Liver (tissue), 9 donors: Measurements from ENCODE around the gene DYNLT1. TPM values are rescaled to one million over a fixed set of nuclear protein-coding genes. Genes with fewer than 3 reads are reported as not detected.
A peak's percentile ranks its signal among the peaks of the same experiment; 100 is the strongest.
"Not testable (repeated sequence)": the region's sequence is repeated elsewhere in the genome, so short reads cannot be mapped to it uniquely, and the experiment has no call there.

ENCODE experiments used
- DNase-seq: peaks from one replicate; pipeline ENCODE4 v3.0.0-alpha.2; 2017; ENCODE audit warnings: low spot score
- H3K27ac ChIP-seq, 2 donors: one replicate each; pipeline ENCODE4 v1.7.0; 2013; ENCODE audit warnings: inconsistent platforms in 2 of 2, low read length in 2 of 2, control low read depth in 1 of 2, low read depth in 1 of 2, mild to moderate bottlenecking in 1 of 2
- H3K27me3 ChIP-seq, 4 donors: one replicate each; pipeline versions ENCODE4 v1.6.1 to v1.7.0; 2013; ENCODE audit warnings: low read length in 3 of 4, inconsistent platforms in 1 of 4, mild to moderate bottlenecking in 1 of 4, moderate library complexity in 1 of 4; ENCODE audit not compliant: control insufficient read depth in 4 of 4, insufficient read depth in 4 of 4
- H3K36me3 ChIP-seq, 4 donors: one replicate each; pipeline versions ENCODE4 v1.6.1 to v1.7.0; 2013; ENCODE audit warnings: low read length in 3 of 4, mild to moderate bottlenecking in 3 of 4, low read depth in 1 of 4, moderate library complexity in 1 of 4; ENCODE audit not compliant: control insufficient read depth in 4 of 4, insufficient read depth in 3 of 4
- H3K4me1 ChIP-seq, 4 donors: one replicate each; pipeline versions ENCODE4 v1.6.1 to v1.7.0; 2013; ENCODE audit warnings: low read length in 3 of 4, mild to moderate bottlenecking in 3 of 4, moderate library complexity in 1 of 4; ENCODE audit not compliant: control insufficient read depth in 4 of 4, insufficient read depth in 4 of 4
- H3K4me3 ChIP-seq, 3 donors: one replicate each; pipeline versions ENCODE4 v1.6.1 to v1.7.0; 2013; ENCODE audit warnings: low read length in 3 of 3, control low read depth in 1 of 3, low read depth in 1 of 3, mild to moderate bottlenecking in 1 of 3
- H3K9ac ChIP-seq, 2 donors: one replicate each; pipeline ENCODE4 v1.7.0; 2013; ENCODE audit warnings: low read length in 2 of 2, mild to moderate bottlenecking in 2 of 2, moderate library complexity in 2 of 2, control low read depth in 1 of 2, low read depth in 1 of 2
- H3K9me3 ChIP-seq, 4 donors: one replicate each; pipeline versions ENCODE4 v1.6.1 to v1.7.0; 2013; ENCODE audit warnings: low read length in 3 of 4; ENCODE audit not compliant: control insufficient read depth in 4 of 4
- ATF3 ChIP-seq: IDR thresholded peaks from 2 replicates; pipeline ENCODE4 v1.6.1; 2016; ENCODE audit warnings: antibody characterized with exemption
- CTCF ChIP-seq: fragments of 150-350 bp; IDR thresholded peaks from 2 replicates; pipeline ENCODE4 v1.5.1; 2017; ENCODE audit warnings: improper control_type of control experiment, low read depth, low read length; ENCODE audit not compliant: missing input control
- EGR1 ChIP-seq, 2 donors: IDR thresholded peaks; 2 replicates each; pipeline ENCODE4 v1.6.1; 2016 to 2018; ENCODE audit warnings: antibody characterized with exemption in 2 of 2, low read depth in 2 of 2
- FOXA1 ChIP-seq: IDR thresholded peaks from 2 replicates; pipeline ENCODE4 v1.6.1; 2016; ENCODE audit warnings: antibody characterized with exemption
- FOXA2 ChIP-seq: IDR thresholded peaks from 2 replicates; pipeline ENCODE4 v1.6.1; 2016; ENCODE audit warnings: antibody characterized with exemption
- GABPA ChIP-seq, 2 donors: IDR thresholded peaks in 1 of 2; conservative IDR thresholded peaks in 1 of 2; 2 replicates each; pipeline ENCODE4 v1.6.1; 2016; ENCODE audit warnings: antibody characterized with exemption in 2 of 2, mild to moderate bottlenecking in 1 of 2, moderate library complexity in 1 of 2
- HNF4A ChIP-seq, 2 donors: conservative IDR thresholded peaks; 2 replicates each; pipeline ENCODE4 v1.6.1; 2016; ENCODE audit warnings: antibody characterized with exemption in 2 of 2, mild to moderate bottlenecking in 2 of 2
- JUND ChIP-seq, 2 donors: IDR thresholded peaks; 2 replicates each; pipeline ENCODE4 v1.6.1; 2016; ENCODE audit warnings: antibody characterized with exemption in 2 of 2
- MAX ChIP-seq: IDR thresholded peaks from 2 replicates; pipeline ENCODE4 v1.6.1; 2016; ENCODE audit warnings: antibody characterized with exemption
- NR2F2 ChIP-seq: IDR thresholded peaks from 2 replicates; pipeline ENCODE4 v1.6.1; 2016; ENCODE audit warnings: antibody characterized with exemption
- RAD21 ChIP-seq, 2 donors: IDR thresholded peaks; 2 replicates each; pipeline ENCODE4 v1.6.1; 2016; ENCODE audit warnings: antibody characterized with exemption in 2 of 2, mild to moderate bottlenecking in 2 of 2
- REST ChIP-seq: IDR thresholded peaks from 2 replicates; pipeline ENCODE4 v1.6.1; 2016; ENCODE audit warnings: antibody characterized with exemption, mild to moderate bottlenecking
- SP1 ChIP-seq: IDR thresholded peaks from 2 replicates; pipeline ENCODE4 v1.6.1; 2018; ENCODE audit warnings: antibody characterized with exemption, mild to moderate bottlenecking
- YY1 ChIP-seq: IDR thresholded peaks from 2 replicates; pipeline ENCODE4 v1.6.1; 2016; ENCODE audit warnings: antibody characterized with exemption, mild to moderate bottlenecking
- WGBS: extraction: QIAGEN DNeasy Blood & Tissue Kit; methylation state at CpG from one replicate; pipeline ENCODE4 v1.1.7; 2013; 5-methylcytosine and 5-hydroxymethylcytosine counted together
- polyA plus RNA-seq, 2 donors: library from polyadenylated mRNA; stranded (reverse) in 1 of 2; unstranded in 1 of 2; fragments of 200-250 nt in 1 of 2; fragments of >200 nt in 1 of 2; fragmentation: Nextera tagmentation in 1 of 2; extraction: Ambion mirVana in 1 of 2; gene quantifications; one replicate each; pipeline versions ENCODE4 v1.2.1 to v1.2.3, GENCODE V29; 2013 to 2015
- total RNA-seq, 2 donors: library from RNA; depleted of rRNA; stranded (reverse); fragments of >200 nt; gene quantifications; one replicate each; pipeline ENCODE4 v1.2.3, GENCODE V29; 2014
- donor health status: healthy.
- donor health status: healthy.
- donor health status: healthy.
- donor health status: healthy.
- donor health status: healthy.

DYNLT1 gene
- total and polyA plus RNA-seq, 4 donors: 17.7 to 86.9 (median 38.3) TPM

GRCh38 chr6:158606935-158607334, 37.6 kb downstream of the DYNLT1 start:
- H3K4me3 ChIP-seq: no peak overlapping the region
- H3K9me3 ChIP-seq: no peaks in the 10 kb centered on the region
- H3K27ac ChIP-seq: no peak overlapping the region
- TF ChIP-seq JUND (IDR thresholded peaks at IDR 0.05) (no peak), EGR1 (IDR thresholded peaks at IDR 0.05; ENCODE audit: low read depth in 2 of 2) (no peak), HNF4A (conservative IDR thresholded peaks at IDR 0.05) (no peak), GABPA (IDR thresholded peaks at IDR 0.05 in 1 of 2, conservative IDR thresholded peaks at IDR 0.05 in 1 of 2) (no peak), ATF3 (no peak), CTCF (no peak), FOXA2 (no peak), RAD21 (IDR thresholded peaks at IDR 0.05) (no peak), MAX (no peak), FOXA1 (no peak), SP1 (no peak), REST (no peak)
- WGBS: 98% methylated on average over 7 of the region's 7 CpGs
- peaks cover 8 to 35% (median 21%) of the 10 kb centered on the region in 4 donors for H3K36me3 ChIP-seq
- no peak overlapping the region for H3K9ac ChIP-seq
- H3K27me3 ChIP-seq: no peaks in the 10 kb centered on the region
- peaks cover 0 to 2% (median 0%) of the 10 kb centered on the region in 4 donors for H3K4me1 ChIP-seq
- no peak for DNase-seq

- H3K27me3 ChIP-seq, H3K4me3 ChIP-seq, H3K9ac ChIP-seq, H3K9me3 ChIP-seq, H3K4me1 ChIP-seq, DNase-seq, H3K27ac ChIP-seq: not testable (repeated sequence)
- peaks cover 8 to 35% (median 20%) of the 10 kb centered on the region in 4 donors for H3K36me3 ChIP-seq
- WGBS: 90% methylated on average over 15 of the region's 15 CpGs
Measured at GRCh38 chr6:158606011-158606410, 38.5 kb downstream of the DYNLT1 start.

GRCh38 chr6:158605266-158605878, 39.2 kb downstream of the DYNLT1 start:
- 54% methylated on average over 13 of the region's 13 CpGs for WGBS
- Histone ChIP-seq H3K4me3 (no peak overlapping the region), H3K27ac (no peak overlapping the region), H3K9ac (no peak overlapping the region), H3K4me1 (peaks cover 0 to 2% (median 0%) of the 10 kb centered on the region in 4 donors), H3K9me3 (no peaks in the 10 kb centered on the region), H3K36me3 (peaks cover 8 to 32% (median 18%) of the 10 kb centered on the region in 4 donors), H3K27me3 (no peaks in the 10 kb centered on the region)
- no peak for TF ChIP-seq JUND (IDR thresholded peaks at IDR 0.05)
- TF ChIP-seq YY1: no peak
- TF ChIP-seq FOXA1: no peak
- TF ChIP-seq FOXA2: no peak
- peak; percentile 74 to 88 for TF ChIP-seq RAD21 (IDR thresholded peaks at IDR 0.05)
- TF ChIP-seq CTCF: peak; percentile 72
- TF ChIP-seq EGR1 (IDR thresholded peaks at IDR 0.05; ENCODE audit: low read depth in 2 of 2): no peak
- no peak for TF ChIP-seq NR2F2
- DNase-seq: peak; percentile 65
